Ishikawa (cell line): ENCODE measurements around the gene NCF4.

Experiments used
- CEBPB ChIP-seq: IDR thresholded peaks from 2 replicates; pipeline ENCODE4 v1.6.1; 2012
- CREB1 ChIP-seq: IDR thresholded peaks from 2 replicates; pipeline ENCODE4 v1.6.1; 2012; ENCODE audit warnings: low read depth
- EGR1 ChIP-seq: IDR thresholded peaks from 2 replicates; pipeline ENCODE4 v1.6.1; 2012
- EP300 ChIP-seq: IDR thresholded peaks from 2 replicates; pipeline ENCODE4 v1.6.1; 2012; ENCODE audit warnings: borderline replicate concordance
- FOXM1 ChIP-seq: IDR thresholded peaks from 2 replicates; pipeline ENCODE4 v1.6.1; 2012; ENCODE audit warnings: low read depth, borderline replicate concordance
- MAX ChIP-seq: IDR thresholded peaks from 2 replicates; pipeline ENCODE4 v1.6.1; 2012
- NFIC ChIP-seq: IDR thresholded peaks from 2 replicates; pipeline ENCODE4 v1.6.1; 2012
- RAD21 ChIP-seq: IDR thresholded peaks from 2 replicates; pipeline ENCODE4 v1.6.1; 2012; ENCODE audit warnings: low read depth
- REST ChIP-seq: IDR thresholded peaks from 2 replicates; pipeline ENCODE4 v1.6.1; 2012; ENCODE audit warnings: low read depth, mild to moderate bottlenecking
- TAF1 ChIP-seq: IDR thresholded peaks from 2 replicates; pipeline ENCODE4 v1.6.1; 2012; ENCODE audit warnings: low read depth, mild to moderate bottlenecking
- TCF12 ChIP-seq: IDR thresholded peaks from 2 replicates; pipeline ENCODE4 v1.6.1; 2012; ENCODE audit warnings: low read depth
- TEAD4 ChIP-seq: IDR thresholded peaks from 2 replicates; pipeline ENCODE4 v1.6.1; 2012
- YY1 ChIP-seq: IDR thresholded peaks from 2 replicates; pipeline ENCODE4 v1.6.1; 2012; ENCODE audit warnings: low read depth
- ZBTB7A ChIP-seq: IDR thresholded peaks from 2 replicates; pipeline ENCODE4 v1.6.1; 2012; ENCODE audit warnings: low read depth
- TF ChIP-seq, protein P1 (sequence below): IDR thresholded peaks from 2 replicates; pipeline ENCODE4 v1.6.1; 2012

NCF4 gene

GRCh38 chr22:36838119-36839030 lies 22.4 kb upstream of the NCF4 start:
- TF ChIP-seq NFIC (no peak), TCF12 (no peak), CEBPB (no peak), REST (no peak), TEAD4 (no peak), RAD21 (no peak), MAX (no peak), ZBTB7A (no peak), CREB1 (no peak), EGR1 (no peak), FOXM1 (no peak), EP300 (no peak), TAF1 (no peak), YY1 (no peak)
- TF ChIP-seq, protein P1, sequence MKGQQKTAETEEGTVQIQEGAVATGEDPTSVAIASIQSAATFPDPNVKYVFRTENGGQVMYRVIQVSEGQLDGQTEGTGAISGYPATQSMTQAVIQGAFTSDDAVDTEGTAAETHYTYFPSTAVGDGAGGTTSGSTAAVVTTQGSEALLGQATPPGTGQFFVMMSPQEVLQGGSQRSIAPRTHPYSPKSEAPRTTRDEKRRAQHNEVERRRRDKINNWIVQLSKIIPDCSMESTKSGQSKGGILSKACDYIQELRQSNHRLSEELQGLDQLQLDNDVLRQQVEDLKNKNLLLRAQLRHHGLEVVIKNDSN = no peak

DNA sequence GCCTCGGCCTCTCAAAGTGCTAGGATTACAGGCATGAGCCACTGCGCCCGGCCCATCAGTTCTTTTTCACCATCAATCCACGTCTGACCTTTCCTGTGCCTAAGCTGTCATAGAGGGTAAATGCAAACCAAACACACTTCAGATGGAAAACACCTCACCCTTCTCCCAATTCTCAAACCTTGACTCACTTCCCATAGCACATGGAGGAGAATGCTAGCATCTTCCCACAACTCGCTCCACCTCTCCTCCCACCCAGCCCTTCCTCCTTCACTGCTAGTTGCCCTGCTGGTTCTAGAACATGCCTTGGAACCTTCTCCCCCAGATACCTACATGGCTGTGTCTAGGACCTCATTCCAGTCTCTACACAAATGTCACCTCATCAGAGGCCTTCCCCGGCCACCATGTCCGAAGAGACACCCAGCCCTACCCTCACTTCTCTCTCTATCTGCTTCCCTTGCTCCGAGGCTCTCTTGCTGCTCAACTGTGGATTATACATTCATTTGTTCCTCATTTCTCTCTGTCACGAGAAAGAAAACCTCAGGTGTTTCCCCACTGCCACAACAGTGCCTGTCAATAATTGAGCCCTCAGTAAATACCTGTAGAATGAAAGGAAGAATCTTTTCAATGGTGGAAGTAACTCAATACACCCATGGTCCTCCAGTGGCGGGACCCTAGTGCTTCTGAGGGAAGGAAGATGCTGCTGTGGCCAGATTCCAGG lies 21.3 kb upstream of the NCF4 start:
- TF ChIP-seq CREB1 = no peak
- no peak for TF ChIP-seq YY1
- no peak for TF ChIP-seq CEBPB
- no peak for TF ChIP-seq ZBTB7A
- no peak for TF ChIP-seq MAX
- TF ChIP-seq, protein P1 = no peak
- no peak for TF ChIP-seq REST
- TF ChIP-seq FOXM1 = no peak
- no peak for TF ChIP-seq TAF1
- no peak for TF ChIP-seq RAD21
- no peak for TF ChIP-seq EP300

DNA sequence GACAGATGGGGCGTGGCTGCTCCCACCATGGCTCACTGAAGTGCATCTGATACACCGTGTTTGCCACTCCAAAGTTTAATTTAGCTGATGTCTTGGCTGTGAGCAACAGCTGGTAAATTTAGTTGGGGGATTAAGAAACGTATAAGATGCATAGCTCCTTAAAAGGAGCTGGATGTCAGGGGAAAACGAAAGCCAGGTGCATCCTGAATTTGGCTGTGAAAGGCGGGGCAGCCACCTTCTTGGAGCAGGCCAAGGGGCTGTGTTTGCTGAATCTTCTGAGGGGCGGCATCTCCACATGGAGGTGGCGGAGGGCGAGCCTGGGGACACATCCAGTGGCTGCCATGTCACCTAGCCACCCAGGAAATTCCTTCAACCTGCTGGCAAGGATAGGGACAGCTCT lies 20.7 kb upstream of the NCF4 start:
- TF ChIP-seq FOXM1 (no peak), CREB1 (no peak), TCF12 (no peak), YY1 (no peak), NFIC (no peak), EGR1 (no peak), TEAD4 (no peak), MAX (no peak), RAD21 (no peak), REST (no peak), CEBPB (no peak), EP300 (no peak), ZBTB7A (no peak), TAF1 (no peak)
- TF ChIP-seq, protein P1 = no peak
